Gastroesophageal sphincter (tissue), 3 donors: Measurements from ENCODE around the gene EVL.

Experiments used
- CTCF ChIP-seq, 4 experiments: fragments of 200-600 bp in 2 of 4; fragments of 450-650 bp in 2 of 4; sonication (generic) in 1 of 4; IDR thresholded peaks; one replicate each; pipeline ENCODE4 v1.5.1; 2017 to 2019; ENCODE audit warnings: antibody characterized with exemption in 4 of 4, mild to moderate bottlenecking in 2 of 4, moderate library complexity in 2 of 4
- EP300 ChIP-seq: sonication (generic); formaldehyde crosslinking; IDR thresholded peaks from one replicate; pipeline ENCODE4 v1.6.1; 2017; ENCODE audit warnings: antibody characterized with exemption, mild to moderate bottlenecking
- POLR2A ChIP-seq, 2 donors: fragments of 450-650 bp; IDR thresholded peaks; one replicate each; pipeline ENCODE4 v1.6.1; 2017; ENCODE audit warnings: antibody characterized with exemption in 2 of 2, mild to moderate bottlenecking in 2 of 2, moderate library complexity in 1 of 2
- POLR2AphosphoS5 ChIP-seq: sonication (generic); formaldehyde crosslinking; IDR thresholded peaks from one replicate; pipeline ENCODE4 v1.6.1; 2017; ENCODE audit warnings: antibody characterized with exemption

DNA sequence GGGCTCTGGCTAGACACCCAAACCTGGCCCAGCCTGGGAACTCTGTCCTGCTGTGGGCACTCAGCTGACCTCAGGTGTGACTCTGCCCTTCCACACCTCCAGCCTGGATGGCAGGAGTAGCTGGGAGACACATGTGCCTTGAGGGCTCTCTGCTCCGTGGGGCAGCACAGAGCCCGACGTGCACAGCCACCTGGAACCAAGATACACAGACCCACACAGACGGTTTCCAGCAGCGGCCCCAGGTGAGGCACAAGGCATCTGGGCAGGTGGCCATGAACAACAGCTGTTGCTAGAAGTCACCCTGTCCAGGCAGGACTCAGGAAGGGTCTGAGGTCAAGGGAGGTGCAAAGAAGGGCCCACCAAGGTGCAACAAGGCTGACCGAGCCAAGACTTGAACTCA, 88.3 kb downstream of the EVL start:
- TF ChIP-seq CTCF (IDR thresholded peaks at IDR 0.05) (no peak), POLR2AphosphoS5 (no peak), POLR2A (IDR thresholded peaks at IDR 0.05) (no peak), EP300 (no peak)
